Stomach (tissue), 9 donors: ENCODE data around the gene MED13L. TPM values are rescaled to one million over a fixed set of nuclear protein-coding genes. Genes with fewer than 3 reads are reported as not detected.

Source experiments
- DNase-seq, 2 donors: peaks; one replicate each; pipeline versions ENCODE4 v3.0.0 to v3.0.0-alpha.2; 2013 to 2019
- H3K27ac ChIP-seq, 5 donors: fragments of 200-600 bp in 4 of 5; sonication (generic) in 4 of 5; one replicate each; pipeline ENCODE4 v1.5.1; 2013 to 2019; ENCODE audit warnings: mild to moderate bottlenecking in 1 of 5, moderate library complexity in 1 of 5
- H3K27me3 ChIP-seq, 3 donors: fragments of 200-600 bp; sonication (generic); one replicate each; pipeline ENCODE4 v1.5.1; 2017 to 2019; ENCODE audit warnings: mixed run types in 1 of 3
- H3K36me3 ChIP-seq, 4 donors: fragments of 200-600 bp; sonication (generic); 1 replicate in 3 of 4; 2 replicates in 1 of 4; pipeline ENCODE4 v1.5.1; 2016 to 2019
- H3K4me1 ChIP-seq, 4 donors: fragments of 200-600 bp; sonication (generic); one replicate each; pipeline ENCODE4 v1.5.1; 2016 to 2019
- H3K4me3 ChIP-seq, 4 donors: fragments of 200-600 bp; sonication (generic) in 3 of 4; one replicate each; pipeline ENCODE4 v1.5.1; 2016 to 2019; ENCODE audit warnings: mild to moderate bottlenecking in 1 of 4
- H3K9me3 ChIP-seq, 4 donors: fragments of 200-600 bp; sonication (generic); one replicate each; pipeline ENCODE4 v1.5.1; 2016 to 2019
- EP300 ChIP-seq: sonication (generic); formaldehyde crosslinking; IDR thresholded peaks from one replicate; pipeline ENCODE4 v1.6.1; 2017; ENCODE audit warnings: antibody characterized with exemption
- POLR2A ChIP-seq, 4 donors: fragments of 450-650 bp; IDR thresholded peaks; one replicate each; pipeline ENCODE4 v1.6.1; 2016; ENCODE audit warnings: antibody characterized with exemption in 4 of 4, control low read depth in 2 of 4, mild to moderate bottlenecking in 1 of 4, moderate library complexity in 1 of 4
- POLR2AphosphoS5 ChIP-seq, 3 donors: sonication (generic); formaldehyde crosslinking; IDR thresholded peaks; one replicate each; pipeline ENCODE4 v1.6.1; 2016; ENCODE audit warnings: antibody characterized with exemption in 3 of 3
- WGBS, 5 donors: extraction: QIAGEN DNeasy Blood & Tissue Kit in 3 of 5; methylation state at CpG; one replicate each; pipeline versions ENCODE4 v1.1.5 to v1.1.7; 2013 to 2018; 5-methylcytosine and 5-hydroxymethylcytosine counted together
- intact Hi-C: fragments of 100-400 bp; cut with DNase I; formaldehyde crosslinking; loops from one replicate; pipeline ENCODE4 v1.15.1; 2023; ENCODE audit warnings: low total_unique reads
- polyA plus RNA-seq, 3 donors: library from polyadenylated mRNA; stranded (reverse); fragments of 200-250 nt; gene quantifications; one replicate each; pipeline ENCODE4 v1.2.3, GENCODE V29; 2013
- total RNA-seq, 5 donors: library from RNA; depleted of rRNA; stranded (reverse); fragments of >200 nt; gene quantifications; one replicate each; pipeline versions ENCODE4 v1.1.0 to v1.2.3, GENCODE V29; 2014 to 2016
- TF ChIP-seq, protein P1 (sequence below), 7 experiments: fragments of 450-650 bp in 4 of 7; fragments of 200-600 bp in 3 of 7; sonication (generic) in 3 of 7; IDR thresholded peaks; one replicate each; pipeline ENCODE4 v1.5.1; 2016 to 2019; ENCODE audit warnings: antibody characterized with exemption in 7 of 7, control low read depth in 2 of 7, mild to moderate bottlenecking in 1 of 7
- donor health status: healthy with polysubstance abuse.
- donor health status: Bipolar disorder and iron deficiency.
- donor health status: healthy.

MED13L gene
- total and polyA plus RNA-seq, 8 donors, result 10.4 to 305 (median 72.7) TPM

DNA sequence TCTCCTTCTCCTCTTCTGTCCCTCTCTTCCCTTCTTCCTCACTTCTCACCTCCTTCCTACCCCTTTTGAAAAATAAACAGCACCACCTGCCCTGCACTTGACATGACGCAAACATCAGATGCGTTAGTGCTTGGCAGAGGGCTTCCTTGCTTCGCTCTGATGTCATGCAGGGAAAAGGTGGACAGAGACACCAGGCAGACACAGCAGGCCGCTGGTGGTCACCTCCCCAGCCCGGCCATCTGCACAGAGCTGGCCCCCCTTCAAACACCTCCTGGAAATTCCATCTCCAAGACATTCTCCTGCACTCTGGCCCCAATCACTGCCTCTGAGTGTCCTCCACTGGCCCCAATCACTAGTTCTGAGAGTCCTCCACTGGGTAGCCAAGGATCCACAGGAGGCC, 353.6 kb downstream of the MED13L start:
- Histone ChIP-seq H3K4me1 (no peaks in the 10 kb centered on the region), H3K36me3 (no peaks in the 10 kb centered on the region), H3K9me3 (peaks cover 5 to 13% (median 12%) of the 10 kb centered on the region in 4 donors), H3K27ac (no peak overlapping the region), H3K27me3 (peaks cover 0 to 28% (median 0%) of the 10 kb centered on the region in 3 donors), H3K4me3 (no peak overlapping the region)
- DNase-seq, result no peak
- WGBS, 5 donors, result 79 to 87% (median 85%) methylated on average over 5 of the region's 5 CpGs
- TF ChIP-seq, protein P1, sequence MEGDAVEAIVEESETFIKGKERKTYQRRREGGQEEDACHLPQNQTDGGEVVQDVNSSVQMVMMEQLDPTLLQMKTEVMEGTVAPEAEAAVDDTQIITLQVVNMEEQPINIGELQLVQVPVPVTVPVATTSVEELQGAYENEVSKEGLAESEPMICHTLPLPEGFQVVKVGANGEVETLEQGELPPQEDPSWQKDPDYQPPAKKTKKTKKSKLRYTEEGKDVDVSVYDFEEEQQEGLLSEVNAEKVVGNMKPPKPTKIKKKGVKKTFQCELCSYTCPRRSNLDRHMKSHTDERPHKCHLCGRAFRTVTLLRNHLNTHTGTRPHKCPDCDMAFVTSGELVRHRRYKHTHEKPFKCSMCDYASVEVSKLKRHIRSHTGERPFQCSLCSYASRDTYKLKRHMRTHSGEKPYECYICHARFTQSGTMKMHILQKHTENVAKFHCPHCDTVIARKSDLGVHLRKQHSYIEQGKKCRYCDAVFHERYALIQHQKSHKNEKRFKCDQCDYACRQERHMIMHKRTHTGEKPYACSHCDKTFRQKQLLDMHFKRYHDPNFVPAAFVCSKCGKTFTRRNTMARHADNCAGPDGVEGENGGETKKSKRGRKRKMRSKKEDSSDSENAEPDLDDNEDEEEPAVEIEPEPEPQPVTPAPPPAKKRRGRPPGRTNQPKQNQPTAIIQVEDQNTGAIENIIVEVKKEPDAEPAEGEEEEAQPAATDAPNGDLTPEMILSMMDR (IDR thresholded peaks at IDR 0.05), result no peak
- TF ChIP-seq EP300, result no peak
- no peak for TF ChIP-seq POLR2A (IDR thresholded peaks at IDR 0.05)
- TF ChIP-seq POLR2AphosphoS5 (IDR thresholded peaks at IDR 0.05), result no peak
- intact Hi-C loops, result no loop called here

DNA sequence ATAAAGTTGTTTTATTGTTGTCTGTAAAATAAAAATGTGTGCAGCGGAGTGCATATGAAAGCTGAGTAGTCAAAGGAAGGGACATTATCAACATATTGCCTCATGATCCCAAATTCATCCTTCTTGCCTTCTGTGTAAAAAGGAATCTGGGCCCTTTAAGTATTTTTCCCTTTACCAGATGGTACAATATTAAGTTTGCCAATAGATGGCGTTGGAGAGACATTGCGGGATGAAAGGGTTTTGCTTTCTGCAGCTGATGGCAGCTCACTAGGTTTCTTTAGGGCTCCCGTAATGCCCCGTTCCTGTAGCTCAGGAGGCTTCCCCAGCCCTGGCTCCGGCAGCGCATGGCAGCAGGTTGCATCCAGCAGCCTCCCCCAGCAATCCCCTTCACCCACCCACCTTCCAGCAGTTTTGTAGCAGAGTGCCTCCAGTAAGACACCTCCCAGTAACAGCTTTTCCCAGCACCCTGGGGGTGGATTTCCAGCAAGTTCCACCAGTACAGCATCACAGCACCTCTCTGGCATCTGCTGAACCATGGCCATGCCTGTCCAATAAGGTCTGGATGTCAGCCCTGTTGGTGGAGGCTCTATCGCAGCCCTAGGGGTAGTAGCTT, 354.4 kb downstream of the MED13L start:
- TF ChIP-seq EP300 (no peak), POLR2AphosphoS5 (IDR thresholded peaks at IDR 0.05) (no peak), POLR2A (IDR thresholded peaks at IDR 0.05) (no peak)
- TF ChIP-seq, protein P1 (IDR thresholded peaks at IDR 0.05), result no peak
- intact Hi-C loops, result no loop called here
- Histone ChIP-seq H3K27ac (no peak overlapping the region), H3K9me3 (peaks cover 5 to 13% (median 12%) of the 10 kb centered on the region in 4 donors), H3K36me3 (no peaks in the 10 kb centered on the region), H3K4me1 (no peaks in the 10 kb centered on the region), H3K27me3 (peaks cover 0 to 36% (median 5%) of the 10 kb centered on the region in 3 donors), H3K4me3 (no peak overlapping the region)
- WGBS, 5 donors, result 70 to 83% (median 78%) methylated on average over 8 of the region's 8 CpGs
- no peak for DNase-seq

DNA sequence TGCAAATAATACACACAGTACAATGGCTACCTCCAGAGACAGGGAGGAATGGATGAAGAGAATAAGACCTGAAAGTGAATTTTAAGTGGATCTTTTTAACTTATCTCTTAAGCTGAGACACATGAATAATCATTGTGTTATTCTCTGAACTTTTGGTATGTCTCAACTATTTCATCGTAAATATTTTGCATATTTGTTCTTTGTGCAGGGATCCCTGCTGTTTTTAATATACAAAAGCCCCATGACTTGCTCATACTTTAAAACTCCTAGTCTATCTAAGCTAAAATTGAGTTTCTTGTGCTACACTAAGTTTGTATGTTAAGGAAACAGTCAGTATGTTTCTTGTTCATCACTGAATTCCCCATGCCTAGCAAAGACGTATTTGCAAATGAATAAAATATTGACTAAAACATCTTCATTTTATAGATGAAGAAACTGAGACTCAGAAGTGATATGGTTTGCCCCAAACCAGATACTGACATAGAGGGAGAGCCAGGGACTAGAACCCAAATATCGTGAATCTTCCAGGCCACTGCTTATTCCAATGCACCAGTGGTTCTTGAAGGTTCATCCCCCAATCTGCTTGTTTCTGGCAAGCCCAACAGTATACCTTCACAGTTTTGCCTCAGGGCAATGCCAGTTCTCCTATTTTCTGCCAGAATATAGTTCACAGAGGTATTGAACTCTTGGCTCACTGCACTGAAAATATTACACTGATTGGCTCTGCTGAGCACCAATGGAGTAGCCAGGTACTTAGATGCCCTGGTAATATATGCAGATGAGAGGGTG, 356.9 kb downstream of the MED13L start:
- Histone ChIP-seq H3K4me1 (peaks cover 3 to 7% (median 5%) of the 10 kb centered on the region in 4 donors), H3K9me3 (peaks cover 5 to 13% (median 12%) of the 10 kb centered on the region in 4 donors), H3K4me3 (no peak overlapping the region), H3K27me3 (peaks cover 0 to 53% (median 23%) of the 10 kb centered on the region in 3 donors), H3K36me3 (no peaks in the 10 kb centered on the region), H3K27ac (no peak overlapping the region)
- WGBS, 5 donors, result 81 to 92% (median 90%) methylated on average over 3 of the region's 3 CpGs
- intact Hi-C loops, result no loop called here
- TF ChIP-seq, protein P1 (IDR thresholded peaks at IDR 0.05), result no peak
- TF ChIP-seq EP300, result no peak
- no peak for TF ChIP-seq POLR2A (IDR thresholded peaks at IDR 0.05)
- no peak for TF ChIP-seq POLR2AphosphoS5 (IDR thresholded peaks at IDR 0.05)
- DNase-seq, result no peak

DNA sequence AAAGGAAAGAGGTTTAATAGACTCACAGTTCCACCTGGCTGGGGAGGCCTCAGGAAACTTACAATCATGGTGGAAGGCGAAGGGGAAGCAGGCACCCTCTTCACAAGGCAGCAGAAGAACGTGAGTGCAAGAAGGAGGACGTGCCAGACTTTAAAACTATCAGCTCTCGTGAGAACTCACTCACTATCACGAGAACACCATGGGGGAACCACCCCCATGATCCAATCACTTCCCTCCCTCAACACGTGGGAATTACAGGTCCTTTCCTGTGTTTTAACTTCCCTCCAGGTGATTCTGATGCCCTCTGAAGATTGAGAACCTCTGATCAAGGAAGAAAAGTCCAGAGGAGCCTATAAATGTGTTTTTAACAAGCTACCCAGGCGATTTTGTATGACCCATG, 358.7 kb downstream of the MED13L start:
- DNase-seq, result no peak
- Histone ChIP-seq H3K4me1 (peaks cover 3 to 7% (median 5%) of the 10 kb centered on the region in 4 donors), H3K9me3 (peaks cover 5 to 13% (median 11%) of the 10 kb centered on the region in 4 donors), H3K27me3 (peaks cover 0 to 59% (median 23%) of the 10 kb centered on the region in 3 donors), H3K27ac (no peak overlapping the region), H3K36me3 (no peaks in the 10 kb centered on the region), H3K4me3 (no peak overlapping the region)
- 36 to 44% (median 38%) methylated on average over 7 of the region's 7 CpGs for WGBS, 5 donors
- intact Hi-C loops, result loop anchor here (5.0 kb wide), 1 partner anchor 1256 kb away; no protein-coding TSS in a partner anchor
- TF ChIP-seq, protein P1 (IDR thresholded peaks at IDR 0.05), result no peak
- no peak for TF ChIP-seq EP300
- no peak for TF ChIP-seq POLR2A (IDR thresholded peaks at IDR 0.05)
- no peak for TF ChIP-seq POLR2AphosphoS5 (IDR thresholded peaks at IDR 0.05)
